GM12878 (cell line): ENCODE measurements around the gene IQCK. TPM values are rescaled to one million over a fixed set of nuclear protein-coding genes. Genes with fewer than 3 reads are reported as not detected.
A peak's percentile ranks its signal among the peaks of the same experiment; 100 is the strongest.

Experiments used
- ATAC-seq: fragments of 200-7000 bp; cut with Tn5 transposase; 3 replicates; pipeline ENCODE4 v1.9.1; 2020; ENCODE audit warnings: mild to moderate bottlenecking, moderate library complexity
- BruUV-seq: library from RNA; stranded (reverse); fragments of 400-500 nt; replicated peaks from 2 replicates; lab custom pipeline; 2021; lab: Mats Ljungman, UMichigan
- CTCF ChIA-PET: fragments of 300-600 bp; sonication (Branson Sonifier 250); formaldehyde crosslinking; extraction: SDS; loops from one replicate; lab custom pipeline; 2021; ENCODE audit warnings: inconsistent platforms; lab: Yijun Ruan, JAX
- POLR2A ChIA-PET: fragments of 350-600 bp; formaldehyde crosslinking; extraction: SDS; loops from one replicate; lab custom pipeline; 2021; ENCODE audit warnings: inconsistent platforms; lab: Charles Lee
- RAD21 ChIA-PET: fragments of 300-600 bp; sonication (Branson Sonifier 250); formaldehyde crosslinking; loops from one replicate; lab custom pipeline; 2023; ENCODE audit warnings: antibody characterized with exemption; ENCODE audit not compliant: unreplicated experiment; lab: Charles Lee
- SMC1A ChIA-PET: fragments of 300-600 bp; sonication (Branson Sonifier 250); formaldehyde crosslinking; loops from one replicate; lab custom pipeline; 2023; ENCODE audit not compliant: unreplicated experiment, uncharacterized antibody; lab: Charles Lee
- DNase-seq: peaks from one replicate; pipeline ENCODE4 v3.0.0-alpha.2; 2011; ENCODE audit warnings: low read depth, low spot score
- FAIRE-seq: peaks from 3 replicates; lab custom pipeline; 2011; peaks lifted over from hg19 to GRCh38; lab: Jason Lieb, UNC
- H2AFZ ChIP-seq: 2 replicates; pipeline ENCODE4 v1.6.0; 2011; ENCODE audit warnings: low read depth, low read length, control low read depth; ENCODE audit not compliant: control insufficient read depth
- H3K27ac ChIP-seq: 2 replicates; pipeline ENCODE4 v1.5.1; 2011; ENCODE audit warnings: control low read depth; ENCODE audit not compliant: control insufficient read depth, insufficient read depth
- H3K27me3 ChIP-seq, 2 experiments: replicated peaks in 1 of 2; 2 replicates each; pipeline versions ENCODE4 v1.6.0 to v1.6.1; 2011; ENCODE audit warnings: low read length in 1 of 2; ENCODE audit not compliant: control insufficient read depth in 2 of 2, insufficient read depth in 2 of 2
- H3K36me3 ChIP-seq, 2 experiments: 2 replicates each; pipeline ENCODE4 v1.5.1; 2011; ENCODE audit warnings: low read length in 1 of 2; ENCODE audit not compliant: control insufficient read depth in 2 of 2, insufficient read depth in 2 of 2
- H3K4me1 ChIP-seq: 2 replicates; pipeline ENCODE4 v1.6.1; 2011; ENCODE audit warnings: mild to moderate bottlenecking, low read length, moderate library complexity, mixed read lengths; ENCODE audit not compliant: control insufficient read depth, insufficient read depth
- H3K4me2 ChIP-seq: 2 replicates; pipeline ENCODE4 v1.6.0; 2011; ENCODE audit warnings: control low read depth; ENCODE audit not compliant: control insufficient read depth, insufficient read depth
- H3K4me3 ChIP-seq: fragments of 200-600 bp; sonication (generic); 2 replicates; pipeline ENCODE4 v1.5.1; 2016
- H3K79me2 ChIP-seq: 2 replicates; pipeline ENCODE4 v1.6.0; 2011; ENCODE audit warnings: low read length; ENCODE audit not compliant: control insufficient read depth, insufficient read depth
- H3K9ac ChIP-seq: 2 replicates; pipeline ENCODE4 v1.8.0; 2011; ENCODE audit warnings: low read length, control low read depth, mixed read lengths; ENCODE audit not compliant: control insufficient read depth, insufficient read depth
- H3K9me3 ChIP-seq: replicated peaks from 3 replicates; pipeline ENCODE4 v1.5.1; 2011; ENCODE audit warnings: mild to moderate bottlenecking, low read length; ENCODE audit not compliant: control insufficient read depth, insufficient read depth
- H4K20me1 ChIP-seq: 2 replicates; pipeline ENCODE4 v1.6.0; 2011; ENCODE audit not compliant: control insufficient read depth, insufficient read depth
- EGR1 ChIP-seq, 2 experiments: IDR thresholded peaks; 1 replicate in 1 of 2; 2 replicates in 1 of 2; pipeline ENCODE4 v1.6.1; 2011 to 2012; ENCODE audit warnings: low read depth in 2 of 2, low read length in 2 of 2, borderline replicate concordance in 1 of 2, mild to moderate bottlenecking in 1 of 2, moderate library complexity in 1 of 2
- EZH2 ChIP-seq: IDR thresholded peaks from 2 replicates; pipeline ENCODE4 v1.6.1; 2012; ENCODE audit warnings: low read depth, mild to moderate bottlenecking, control low read depth, inconsistent platforms, low read length, borderline replicate concordance; ENCODE audit not compliant: control insufficient read depth
- WGBS: methylation state at CpG from one replicate; pipeline ENCODE4 v1.1.6; 2016; ENCODE audit warnings: low lambda C conversion rate; ENCODE audit not compliant: insufficient replicate concordance, insufficient coverage; ENCODE audit errors: missing lambda C conversion rate; 5-methylcytosine and 5-hydroxymethylcytosine counted together
- in situ Hi-C: fragments of 300-500 bp; cut with MboI; formaldehyde crosslinking; loops from 9 replicates; pipeline ENCODE4 v1.14.3; 2018; ENCODE audit warnings: mixed read lengths
- intact Hi-C: fragments of 100-400 bp; cut with micrococcal nuclease; formaldehyde crosslinking; loops from one replicate; pipeline ENCODE4 v1.14.2; 2022; ENCODE audit not compliant: unreplicated experiment
- polyA plus RNA-seq, 11 experiments: library from polyadenylated mRNA; depleted of rRNA in 4 of 11; unstranded in 6 of 11; stranded (reverse) in 5 of 11; fragments of >200 nt; fragmentation: Nextera tagmentation in 4 of 11; fragmentation: Illumina TruSeq in 1 of 11; extraction: Ambion mirVana in 4 of 11; extraction: Trizol in 1 of 11; gene quantifications; 1 replicate in 1 of 11; 2 replicates in 10 of 11; pipeline versions ENCODE4 v1.2.1 to v1.2.3, GENCODE V29; 2011 to 2016; ENCODE audit warnings: inconsistent platforms in 2 of 11, missing spikeins in 2 of 11, low read depth in 1 of 11
- total RNA-seq, 4 experiments: library from RNA; depleted of rRNA in 3 of 4; stranded (reverse); fragments of >200 nt in 3 of 4; fragmentation: Illumina TruSeq in 1 of 4; extraction: Trizol in 1 of 4; gene quantifications; 2 replicates each; pipeline versions ENCODE4 v1.2.1 to v1.2.3, GENCODE V29; 2013 to 2021
- TF ChIP-seq, protein P1 (sequence below), 3 experiments: IDR thresholded peaks in 2 of 3; conservative IDR thresholded peaks in 1 of 3; 2 replicates each; pipeline ENCODE4 v1.5.1; 2011; ENCODE audit warnings: low read depth in 3 of 3, low read length in 3 of 3, mild to moderate bottlenecking in 3 of 3, control low read depth in 2 of 3, moderate library complexity in 2 of 3, inconsistent platforms in 1 of 3, mixed read lengths in 1 of 3; ENCODE audit not compliant: control insufficient read depth in 2 of 3, insufficient read depth in 1 of 3; ENCODE audit errors: extremely low read depth in 1 of 3

IQCK gene
- total and polyA plus RNA-seq, 10 of the 15 experiments (the other 5 are each of a cell fraction or from before 2014, with no cell fraction given): 1.0 to 4.2 (median 2.4) TPM

DNA sequence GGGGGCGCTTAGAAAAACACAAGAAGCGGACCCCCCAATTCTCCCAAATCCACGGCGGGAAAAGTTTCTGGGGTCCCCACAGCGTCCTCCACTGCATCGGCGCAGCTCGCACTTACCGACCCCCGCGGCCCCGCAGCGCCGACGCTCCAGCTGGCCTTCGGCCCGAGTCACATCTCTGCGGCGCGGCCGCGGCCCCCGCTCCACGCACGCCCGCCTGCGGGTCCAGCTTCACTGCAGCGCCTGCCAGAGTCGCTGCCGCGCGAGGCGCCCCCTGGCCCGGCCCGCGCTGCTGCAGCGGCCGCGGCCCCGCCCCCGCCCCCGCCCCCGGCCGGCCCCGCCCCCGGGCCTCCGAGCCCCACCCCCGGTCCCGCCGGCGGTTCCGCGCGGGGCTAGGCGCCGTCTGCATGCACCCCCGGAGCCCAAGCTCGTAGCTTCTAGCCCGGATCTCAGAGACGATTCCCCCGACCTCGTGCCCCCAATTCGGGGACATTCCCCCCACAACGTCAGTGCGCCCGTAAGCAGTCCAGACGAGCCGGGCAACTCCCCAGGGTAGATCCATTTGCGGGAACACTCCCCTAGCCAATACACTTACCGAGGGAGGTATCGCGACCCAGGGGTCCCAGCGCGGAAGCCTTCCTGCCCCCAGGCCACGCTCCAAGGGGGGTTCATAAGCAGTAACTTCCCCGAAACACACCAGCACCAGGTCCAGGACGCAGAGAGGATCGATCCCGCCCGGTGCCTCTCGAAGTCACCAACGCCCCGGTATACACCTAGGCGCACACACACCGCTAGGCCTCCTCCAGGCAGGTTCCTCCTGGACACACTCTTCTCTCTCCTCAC lies 166.8 kb downstream of the IQCK start, which contains the start of gene GPRC5B:
Gene GPRC5B (minus strand): TSS at position 238 of the 840 bp plus-strand sequence. CDS start 12,003 bp downstream, outside the sequence.
- ATAC-seq: peak; percentile 58
- Histone ChIP-seq H2AFZ (peak within 1 kb of the TSS; percentile 73), H3K4me3 (peak within 1 kb of the TSS; percentile 47; the same call in 1 of the 2 replicates), H3K27ac (no peak within 1 kb of the TSS), H4K20me1 (no peaks in the 10 kb centered on the region), H3K79me2 (no peaks in the 10 kb centered on the region), H3K27me3 (peaks cover 6 to 15% of the 10 kb centered on the region in 2 experiments), H3K4me2 (peak within 1 kb of the TSS; percentile 77), H3K9ac (no peak within 1 kb of the TSS), H3K4me1 (no peaks in the 10 kb centered on the region), H3K9me3 (no peaks in the 10 kb centered on the region), H3K36me3 (no peaks in the 10 kb centered on the region)
- no TSS peak for BruUV-seq
- ChIA-PET SMC1A (no interaction called here), RAD21 (interaction anchor here (1.1 to 1.7 kb wide), 2 partner anchors 283 to 285 kb away, joined by 3 to 5 read pairs; no protein-coding TSS in a partner anchor), POLR2A (no interaction called here), CTCF (interaction anchor here (0.6 to 6.6 kb wide), 4 partner anchors 285 to 733 kb away, joined by 3 to 149 read pairs (median 10); no protein-coding TSS in a partner anchor)
- 13% methylated on average over 52 of the region's 85 CpGs for WGBS
- DNase-seq: no peak
- intact Hi-C loops: no loop called here
- in situ Hi-C loops: loop anchor here (5.0 kb wide), 2 partner anchors 283 to 328 kb away; partner anchors contain the start of gene VPS35L
- FAIRE-seq: no peak
- TF ChIP-seq EZH2: no peak
- TF ChIP-seq, protein P1, sequence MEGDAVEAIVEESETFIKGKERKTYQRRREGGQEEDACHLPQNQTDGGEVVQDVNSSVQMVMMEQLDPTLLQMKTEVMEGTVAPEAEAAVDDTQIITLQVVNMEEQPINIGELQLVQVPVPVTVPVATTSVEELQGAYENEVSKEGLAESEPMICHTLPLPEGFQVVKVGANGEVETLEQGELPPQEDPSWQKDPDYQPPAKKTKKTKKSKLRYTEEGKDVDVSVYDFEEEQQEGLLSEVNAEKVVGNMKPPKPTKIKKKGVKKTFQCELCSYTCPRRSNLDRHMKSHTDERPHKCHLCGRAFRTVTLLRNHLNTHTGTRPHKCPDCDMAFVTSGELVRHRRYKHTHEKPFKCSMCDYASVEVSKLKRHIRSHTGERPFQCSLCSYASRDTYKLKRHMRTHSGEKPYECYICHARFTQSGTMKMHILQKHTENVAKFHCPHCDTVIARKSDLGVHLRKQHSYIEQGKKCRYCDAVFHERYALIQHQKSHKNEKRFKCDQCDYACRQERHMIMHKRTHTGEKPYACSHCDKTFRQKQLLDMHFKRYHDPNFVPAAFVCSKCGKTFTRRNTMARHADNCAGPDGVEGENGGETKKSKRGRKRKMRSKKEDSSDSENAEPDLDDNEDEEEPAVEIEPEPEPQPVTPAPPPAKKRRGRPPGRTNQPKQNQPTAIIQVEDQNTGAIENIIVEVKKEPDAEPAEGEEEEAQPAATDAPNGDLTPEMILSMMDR (IDR thresholded peaks at IDR 0.05 in 2 of 3, conservative IDR thresholded peaks at IDR 0.05 in 1 of 3; ENCODE audit: control insufficient read depth in 2 of 3, extremely low read depth in 1 of 3, insufficient read depth in 1 of 3, low read depth in 3 of 3, low read length in 3 of 3): peak in 1 of 3 experiments; percentile 10; a peak in 1 of 6 replicates
- TF ChIP-seq EGR1 (IDR thresholded peaks at IDR 0.05; ENCODE audit: borderline replicate concordance in 1 of 2, low read depth in 2 of 2, low read length in 2 of 2): 0 out of 3 replicates have a peak, but pooled peaks of 1 of the 2 experiments have one; percentile 12
